OCI-LY1 (cell line): ENCODE data around the gene IL16.

Experiments used
- H2AFZ ChIP-seq: fragments of 200-600 bp; sonication (generic), shearing (Covaris generic); 2 replicates; pipeline ENCODE4 v1.6.0; 2014; ENCODE audit warnings: antibody characterized with exemption, mild to moderate bottlenecking, low read length
- H3F3A ChIP-seq: fragments of 200-600 bp; sonication (generic), shearing (Covaris generic); 2 replicates; pipeline ENCODE4 v1.6.0; 2014; ENCODE audit warnings: mild to moderate bottlenecking, antibody characterized with exemption, low read length, moderate library complexity; ENCODE audit not compliant: insufficient read depth
- H3K27ac ChIP-seq: fragments of 200-600 bp; sonication (generic); 2 replicates; pipeline ENCODE4 v1.5.1; 2014; ENCODE audit warnings: low read length, mixed run types, mild to moderate bottlenecking, low read depth; ENCODE audit not compliant: poor library complexity, severe bottlenecking
- H3K27me3 ChIP-seq: fragments of 200-600 bp; sonication (generic); 2 replicates; pipeline ENCODE4 v1.6.0; 2014; ENCODE audit warnings: antibody characterized with exemption, mild to moderate bottlenecking, low read length, moderate library complexity; ENCODE audit not compliant: insufficient read depth
- H3K36me3 ChIP-seq: fragments of 200-600 bp; sonication (generic); 2 replicates; pipeline ENCODE4 v1.6.1; 2014; ENCODE audit warnings: mild to moderate bottlenecking, antibody characterized with exemption, low read length, moderate library complexity, mixed read lengths; ENCODE audit not compliant: insufficient read depth
- H3K4me1 ChIP-seq: fragments of 200-600 bp; sonication (generic); 2 replicates; pipeline ENCODE4 v1.5.1; 2014; ENCODE audit warnings: mild to moderate bottlenecking, low read length, moderate library complexity; ENCODE audit not compliant: insufficient read depth, severe bottlenecking
- H3K4me2 ChIP-seq: fragments of 200-600 bp; sonication (generic), shearing (Covaris generic); 2 replicates; pipeline ENCODE4 v1.6.1; 2014; ENCODE audit warnings: low read length
- H3K4me3 ChIP-seq: fragments of 200-600 bp; sonication (generic); 2 replicates; pipeline ENCODE4 v1.5.1; 2014; ENCODE audit warnings: low read length, low read depth, mild to moderate bottlenecking, mixed read lengths; ENCODE audit not compliant: poor library complexity, severe bottlenecking
- H3K79me2 ChIP-seq: fragments of 200-600 bp; shearing (Covaris generic); 2 replicates; pipeline ENCODE4 v1.6.1; 2016; ENCODE audit warnings: mixed run types, low read length, mixed read lengths; ENCODE audit not compliant: insufficient read depth
- H3K9ac ChIP-seq: fragments of 200-600 bp; sonication (generic), shearing (Covaris generic); 2 replicates; pipeline ENCODE4 v1.6.1; 2014; ENCODE audit warnings: mild to moderate bottlenecking, low read length, mixed read lengths
- H3K9me2 ChIP-seq: fragments of 200-600 bp; sonication (generic), shearing (Covaris generic); 2 replicates; pipeline ENCODE4 v1.6.1; 2014; ENCODE audit warnings: low read depth, mild to moderate bottlenecking, low read length, mixed read lengths
- H3K9me3 ChIP-seq: fragments of 200-600 bp; shearing (Covaris generic); 2 replicates; pipeline ENCODE4 v1.6.1; 2014; ENCODE audit warnings: low read length, mixed read lengths
- H4K20me1 ChIP-seq: fragments of 200-600 bp; sonication (generic), shearing (Covaris generic); 2 replicates; pipeline ENCODE4 v1.6.0; 2016; ENCODE audit warnings: mild to moderate bottlenecking, low read length; ENCODE audit not compliant: insufficient read depth
- CTCF ChIP-seq: fragments of 200-600 bp; sonication (generic), shearing (Covaris generic); IDR thresholded peaks from 2 replicates; pipeline ENCODE4 v1.5.1; 2017; ENCODE audit warnings: mild to moderate bottlenecking, antibody characterized with exemption, low read length, moderate library complexity, mixed read lengths
- EZH2 ChIP-seq: fragments of 200-600 bp; sonication (generic), shearing (Covaris generic); IDR thresholded peaks from 2 replicates; pipeline ENCODE4 v1.8.0; 2017; ENCODE audit warnings: borderline replicate concordance, mixed run types, mild to moderate bottlenecking, antibody characterized with exemption, low read length, moderate library complexity, mixed read lengths

The IL16 gene

GRCh38 chr15:81213982-81214381 lies 17.3 kb downstream of the IL16 start:
- Histone ChIP-seq H3K79me2 (no peaks in the 10 kb centered on the region), H3K4me2 (no peak overlapping the region), H3K27me3 (no peaks in the 10 kb centered on the region), H3K36me3 (no peaks in the 10 kb centered on the region), H3K27ac (no peak overlapping the region), H3K9me3 (no peaks in the 10 kb centered on the region), H3K9ac (no peak overlapping the region), H3F3A (no peaks in the 10 kb centered on the region), H4K20me1 (no peaks in the 10 kb centered on the region), H3K4me3 (no peak overlapping the region), H2AFZ (no peak overlapping the region), H3K9me2 (no peaks in the 10 kb centered on the region), H3K4me1 (no peaks in the 10 kb centered on the region)
- TF ChIP-seq CTCF, result no peak
- no peak for TF ChIP-seq EZH2

GRCh38 chr15:81215531-81215930 lies 18.9 kb downstream of the IL16 start:
- H3K4me2 ChIP-seq, result no peak overlapping the region
- no peak overlapping the region for H3K9ac ChIP-seq
- TF ChIP-seq CTCF (no peak), EZH2 (no peak)
- H3K27me3 ChIP-seq, result no peaks in the 10 kb centered on the region
- H3K27ac ChIP-seq, result no peak overlapping the region
- H3K9me3 ChIP-seq, result no peaks in the 10 kb centered on the region
- no peaks in the 10 kb centered on the region for H3K4me1 ChIP-seq
- no peak overlapping the region for H2AFZ ChIP-seq
- no peak overlapping the region for H3K4me3 ChIP-seq
- H3K79me2 ChIP-seq, result no peaks in the 10 kb centered on the region
- H4K20me1 ChIP-seq, result no peaks in the 10 kb centered on the region
- H3F3A ChIP-seq, result no peaks in the 10 kb centered on the region
- H3K9me2 ChIP-seq, result no peaks in the 10 kb centered on the region
- no peaks in the 10 kb centered on the region for H3K36me3 ChIP-seq

- Histone ChIP-seq H3K27me3 (no peaks in the 10 kb centered on the region), H3K36me3 (no peaks in the 10 kb centered on the region), H2AFZ (no peak overlapping the region), H4K20me1 (no peaks in the 10 kb centered on the region), H3K9me3 (no peaks in the 10 kb centered on the region), H3K9me2 (no peaks in the 10 kb centered on the region), H3K4me1 (no peaks in the 10 kb centered on the region), H3K79me2 (no peaks in the 10 kb centered on the region), H3F3A (no peaks in the 10 kb centered on the region), H3K4me3 (no peak overlapping the region), H3K4me2 (no peak overlapping the region), H3K9ac (no peak overlapping the region), H3K27ac (no peak overlapping the region)
- TF ChIP-seq EZH2, result no peak
- no peak for TF ChIP-seq CTCF
Measured at GRCh38 chr15:81215983-81216382, 19.3 kb downstream of the IL16 start.
